DMS79 treated with DMSO at 0.1 percent for 48 hours (cell line): ENCODE data around the gene NUCB2.
"Not testable (repeated sequence)": the region's sequence is repeated elsewhere in the genome, so short reads cannot be mapped to it uniquely, and the experiment has no call there.

ENCODE experiments used
- DNase-seq: peaks from one replicate; lab custom pipeline; 2025; lab: John Stamatoyannopoulos, UW

NUCB2 gene

DNA sequence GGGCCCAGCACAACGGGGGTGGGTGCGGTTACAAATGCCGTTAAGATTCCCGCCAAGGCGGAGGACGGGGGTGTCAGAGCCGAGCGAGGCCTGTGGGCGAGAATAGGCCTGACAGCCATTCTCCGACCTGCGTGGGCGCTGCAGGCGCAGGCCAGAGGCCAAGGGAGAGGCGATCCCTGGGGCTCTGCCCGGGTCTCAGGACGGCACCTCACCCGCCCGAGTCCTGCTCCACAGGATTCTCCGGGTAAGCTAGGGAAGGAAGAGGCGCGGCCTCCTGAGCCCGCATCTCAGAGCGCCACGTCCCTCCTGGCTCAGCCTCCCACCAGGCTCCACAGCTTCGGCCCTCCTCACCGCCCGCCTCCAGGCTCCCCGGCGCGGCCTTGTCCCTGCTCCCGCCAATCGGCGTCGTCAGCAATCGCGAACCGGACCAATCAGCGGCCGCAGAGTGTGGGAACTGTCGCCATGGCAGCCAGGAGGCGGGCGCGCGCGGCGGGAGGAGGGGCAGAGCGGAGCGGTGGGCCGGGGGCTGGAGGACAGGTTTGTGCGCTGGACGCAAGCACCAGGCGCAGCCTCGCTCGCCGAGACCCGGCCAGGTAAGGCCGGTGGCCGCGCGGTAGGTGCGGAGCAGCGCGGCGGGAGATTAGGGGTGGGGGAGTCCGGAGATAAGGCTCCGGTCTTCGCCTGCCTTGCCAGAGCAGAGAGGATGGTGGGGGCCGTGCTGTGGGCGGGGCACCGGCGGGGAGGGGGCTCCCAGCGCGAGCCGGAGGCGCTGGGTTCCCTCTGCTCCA is at the start of gene NUCB2:
TSS of gene NUCB2 (plus strand) at position 504 of the 788 bp plus-strand sequence. CDS start 18,585 bp downstream, outside the sequence.
- DNase-seq: peak; percentile 93

- not testable (repeated sequence) for DNase-seq
Measured at GRCh38 chr11:17228186-17228925, 48.2 kb upstream of the NUCB2 start.

DNA sequence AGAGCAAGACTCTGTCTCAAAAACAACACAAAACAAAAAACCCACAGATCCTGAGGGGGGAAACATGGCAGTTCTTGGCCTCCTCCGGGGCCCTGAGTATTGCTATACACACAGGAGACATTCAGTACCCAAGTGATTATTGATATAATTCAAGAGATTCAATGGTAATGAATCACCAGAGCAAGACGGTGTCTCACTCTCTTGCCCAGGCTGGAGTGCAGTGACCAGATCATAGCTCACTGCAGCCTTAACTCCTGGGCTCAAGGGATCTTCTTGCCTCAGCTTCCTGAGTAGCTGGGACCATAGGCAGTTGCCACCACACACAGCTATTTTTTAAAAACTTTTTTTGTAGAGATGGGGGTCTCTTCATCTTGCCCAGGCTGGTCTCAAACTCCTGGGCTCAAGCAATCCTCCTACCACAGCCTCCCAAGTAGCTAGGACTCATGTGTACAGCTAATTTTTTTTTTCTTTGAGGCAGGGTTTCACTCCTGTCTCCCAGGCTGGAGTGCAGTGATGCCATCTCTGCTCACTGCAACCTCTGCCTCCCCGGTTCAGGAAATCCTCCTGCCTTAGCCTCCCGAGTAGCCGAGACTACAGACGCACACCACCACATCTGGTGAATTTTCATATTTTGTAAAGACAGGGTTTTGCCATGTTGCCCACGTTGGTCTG is 46.9 kb upstream of the NUCB2 start:
- DNase-seq: no peak

GRCh38 chr11:17230867-17231851 is 45.4 kb upstream of the NUCB2 start:
- DNase-seq: no peak

GRCh38 chr11:17233101-17233500 is 43.4 kb upstream of the NUCB2 start:
- DNase-seq: no peak

- DNase-seq: no peak
Measured at GRCh38 chr11:17238377-17238776, 38.2 kb upstream of the NUCB2 start.

- DNase-seq: not testable (repeated sequence)
Measured at GRCh38 chr11:17239927-17240326, 36.6 kb upstream of the NUCB2 start.

- no peak for DNase-seq
Measured at GRCh38 chr11:17240780-17241179, 35.8 kb upstream of the NUCB2 start.

GRCh38 chr11:17242954-17243353 is 33.6 kb upstream of the NUCB2 start:
- not testable (repeated sequence) for DNase-seq

DNA sequence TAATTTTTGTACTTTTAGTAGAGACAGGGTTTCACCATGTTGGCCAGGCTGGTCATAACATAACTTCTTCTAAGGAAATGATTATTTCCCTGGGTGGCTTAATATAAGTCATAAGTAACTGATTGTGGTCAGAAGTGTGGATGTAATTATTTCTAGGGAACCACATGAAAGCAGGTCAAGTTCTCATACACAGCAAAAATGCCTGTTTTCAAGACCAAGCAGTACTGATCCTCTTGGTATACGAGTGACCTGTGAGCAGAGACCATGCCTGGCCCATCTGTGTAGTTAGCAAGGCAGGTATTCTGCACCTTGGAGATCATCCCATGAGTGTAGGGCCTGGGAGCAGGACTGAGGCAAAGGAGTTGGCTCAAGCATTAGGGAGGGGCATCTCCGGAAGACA is 32.5 kb upstream of the NUCB2 start:
- DNase-seq: no peak

GRCh38 chr11:17250561-17251350 is 25.8 kb upstream of the NUCB2 start:
- DNase-seq: no peak

GRCh38 chr11:17252704-17253103 is 23.8 kb upstream of the NUCB2 start:
- DNase-seq: no peak

DNA sequence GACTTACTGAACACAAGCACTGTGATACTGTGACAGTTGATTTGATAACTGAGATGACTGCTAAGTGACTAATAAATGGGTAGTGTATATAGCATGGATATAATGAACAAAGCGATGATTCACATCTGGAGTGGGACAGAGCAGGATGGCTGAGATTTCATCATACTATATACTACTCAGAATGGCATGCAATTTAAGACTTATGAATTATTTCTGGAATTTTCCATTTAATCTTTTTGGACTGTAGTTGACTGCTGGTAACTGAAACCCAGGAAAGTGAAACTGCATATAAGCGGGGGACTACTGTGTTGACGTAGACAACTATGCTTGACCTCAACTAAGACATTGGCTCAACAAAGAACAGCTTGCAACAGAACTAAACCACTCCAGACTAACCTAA is 20.0 kb upstream of the NUCB2 start:
- no peak for DNase-seq

DNA sequence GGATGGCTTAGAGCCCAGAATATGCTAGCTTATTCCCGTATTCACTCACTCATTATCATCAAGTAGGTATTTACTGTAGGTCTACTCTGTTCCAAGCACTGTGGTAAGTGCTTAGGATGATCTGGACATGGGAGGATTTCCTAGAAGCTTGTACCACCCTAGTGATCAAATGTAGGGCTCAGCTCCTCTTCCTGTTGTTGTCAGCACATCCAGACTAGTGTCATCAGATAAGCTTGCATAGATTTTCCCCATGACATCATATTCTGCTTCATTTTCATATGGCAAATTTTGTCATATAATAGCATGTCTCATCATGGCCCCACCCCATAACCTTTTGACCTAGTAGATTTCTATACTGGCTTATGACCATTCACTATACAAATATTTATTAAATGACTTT is 19.3 kb upstream of the NUCB2 start:
- no peak for DNase-seq

- DNase-seq: no peak
Measured at GRCh38 chr11:17258670-17259069, 17.9 kb upstream of the NUCB2 start.

GRCh38 chr11:17259519-17259918 is 17.0 kb upstream of the NUCB2 start:
- DNase-seq: no peak

GRCh38 chr11:17260020-17260419 is 16.5 kb upstream of the NUCB2 start:
- no peak for DNase-seq

- no peak for DNase-seq
Measured at GRCh38 chr11:17263769-17264168, 12.8 kb upstream of the NUCB2 start.

GRCh38 chr11:17266781-17267180 is 9.8 kb upstream of the NUCB2 start:
- no peak for DNase-seq

DNA sequence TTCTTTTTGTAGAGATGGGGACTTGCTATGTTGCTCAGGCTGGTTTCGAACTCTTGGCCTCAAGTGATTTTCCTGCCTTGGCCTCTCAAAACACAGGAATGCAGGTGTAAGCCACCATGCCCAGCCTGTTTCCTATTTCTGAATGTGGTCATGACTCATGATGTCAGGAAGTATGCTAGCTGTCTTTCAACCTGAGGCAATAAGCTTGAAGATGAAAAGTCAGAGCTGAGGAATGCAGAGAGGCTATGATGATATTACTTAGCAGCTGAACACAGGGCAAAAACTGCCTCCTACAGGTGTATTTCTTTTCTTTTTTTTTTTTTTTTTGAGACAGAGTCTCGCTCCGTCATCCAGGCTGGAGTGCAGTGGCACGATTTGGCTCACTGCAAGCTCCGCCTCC is 9.0 kb upstream of the NUCB2 start:
- no peak for DNase-seq

DNA sequence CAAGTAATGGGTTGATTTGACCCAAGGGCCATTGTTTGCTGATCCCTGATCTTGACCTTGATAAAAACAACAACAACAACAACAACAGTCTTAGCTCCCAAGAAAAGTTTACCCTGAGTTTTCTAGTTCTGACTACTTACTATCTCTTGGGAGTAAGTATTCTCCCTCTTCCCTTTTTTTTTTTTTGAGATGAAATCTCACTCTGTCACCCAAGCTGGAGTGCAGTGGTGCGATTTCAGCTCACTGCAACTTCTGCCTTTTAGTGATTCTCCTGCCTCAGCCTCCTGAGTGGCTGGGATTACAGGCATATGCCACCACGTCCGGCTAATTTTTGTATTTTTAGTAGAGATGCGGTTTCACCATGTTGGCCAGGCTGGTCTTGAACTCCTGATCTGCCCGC is 8.0 kb upstream of the NUCB2 start:
- not testable (repeated sequence) for DNase-seq
